HepG2 (cell line): ENCODE results near the gene ZCRB1. TPM values are rescaled to one million over a fixed set of nuclear protein-coding genes. Genes with fewer than 3 reads are reported as not detected.
A peak's percentile ranks its signal among the peaks of the same experiment; 100 is the strongest.

Source experiments
- CHD4 ChIP-seq: fragments of 200-600 bp; sonication (generic); IDR thresholded peaks from 2 replicates; pipeline ENCODE4 v1.7.0; 2017; ENCODE audit warnings: mild to moderate bottlenecking, low read length, borderline replicate concordance
- DR1 ChIP-seq: sonication (generic); formaldehyde crosslinking; IDR thresholded peaks from 2 replicates; pipeline ENCODE4 v1.8.0; 2021; ENCODE audit warnings: mild to moderate bottlenecking, missing genetic modification reagents, inconsistent platforms
- ELF3 ChIP-seq: IDR thresholded peaks from 2 replicates; pipeline ENCODE4 v1.6.1; 2016; ENCODE audit warnings: missing genetic modification reagents, missing compliant biosample characterization
- FOXP1 ChIP-seq, 2 experiments: fragments of 450-650 bp in 1 of 2; IDR thresholded peaks; 2 replicates each; pipeline ENCODE4 v1.6.1; 2017 to 2018; ENCODE audit warnings: antibody characterized with exemption in 1 of 2
- HDAC1 ChIP-seq: sonication (generic); formaldehyde crosslinking; IDR thresholded peaks from 2 replicates; pipeline ENCODE4 v1.5.1; 2020; ENCODE audit warnings: mild to moderate bottlenecking, missing genetic modification reagents
- KAT8 ChIP-seq: IDR thresholded peaks from 2 replicates; pipeline ENCODE4 v1.6.1; 2016; ENCODE audit warnings: missing genetic modification reagents, missing compliant biosample characterization
- MAZ ChIP-seq, 2 experiments: sonication (generic) in 1 of 2; formaldehyde crosslinking in 1 of 2; IDR thresholded peaks; 2 replicates each; pipeline versions ENCODE4 v1.5.0 to v1.6.1; 2012 to 2020; ENCODE audit warnings: low read depth in 2 of 2, mild to moderate bottlenecking in 2 of 2, borderline replicate concordance in 1 of 2, improper control_type of control experiment in 1 of 2, low read length in 1 of 2, missing genetic modification reagents in 1 of 2, moderate library complexity in 1 of 2
- PHB2 ChIP-seq: fragments of 450-650 bp; IDR thresholded peaks from 2 replicates; pipeline ENCODE4 v1.6.1; 2018; ENCODE audit not compliant: partially characterized antibody
- RBFOX2 ChIP-seq: fragments of 200-400 bp; formaldehyde crosslinking; IDR thresholded peaks from 2 replicates; pipeline ENCODE4 v1.6.1; 2017; ENCODE audit warnings: low read depth, mild to moderate bottlenecking, low read length
- REL ChIP-seq: sonication (generic); formaldehyde crosslinking; conservative IDR thresholded peaks from 2 replicates; pipeline ENCODE4 v1.8.0; 2022; ENCODE audit warnings: mild to moderate bottlenecking, missing genetic modification reagents, moderate library complexity
- TRIM24 ChIP-seq: sonication (generic); formaldehyde crosslinking; IDR thresholded peaks from 2 replicates; pipeline ENCODE4 v1.8.0; 2022; ENCODE audit warnings: mild to moderate bottlenecking, missing genetic modification reagents
- ZBTB8A ChIP-seq: sonication (generic); formaldehyde crosslinking; IDR thresholded peaks from 2 replicates; pipeline ENCODE4 v1.4.0; 2020; ENCODE audit warnings: mild to moderate bottlenecking, low read depth, missing genetic modification reagents, borderline replicate concordance
- ZMAT5 ChIP-seq: sonication (generic); formaldehyde crosslinking; IDR thresholded peaks from 2 replicates; pipeline ENCODE4 v1.5.0; 2020; ENCODE audit warnings: mild to moderate bottlenecking, low read depth, missing genetic modification reagents, borderline replicate concordance
- ZNF414 ChIP-seq: sonication (generic); formaldehyde crosslinking; IDR thresholded peaks from 2 replicates; pipeline ENCODE4 v1.5.0; 2020; ENCODE audit warnings: missing genetic modification reagents
- ZNF639 ChIP-seq: conservative IDR thresholded peaks from 2 replicates; pipeline ENCODE4 v1.6.1; 2018; ENCODE audit warnings: missing genetic modification reagents
- ZNF782 ChIP-seq: sonication (generic); formaldehyde crosslinking; IDR thresholded peaks from 2 replicates; pipeline ENCODE4 v1.4.0; 2020; ENCODE audit warnings: missing genetic modification reagents, mild to moderate bottlenecking, borderline replicate concordance
- ZUFSP ChIP-seq: sonication (generic); formaldehyde crosslinking; IDR thresholded peaks from 2 replicates; pipeline ENCODE4 v1.9.0; 2021; ENCODE audit warnings: missing genetic modification reagents, mild to moderate bottlenecking, borderline replicate concordance
- ZZZ3 ChIP-seq: sonication (generic); formaldehyde crosslinking; IDR thresholded peaks from 2 replicates; pipeline ENCODE4 v1.4.0; 2020; ENCODE audit warnings: missing genetic modification reagents, mild to moderate bottlenecking, borderline replicate concordance
- polyA plus RNA-seq, 8 experiments: library from polyadenylated mRNA; depleted of rRNA in 3 of 8; stranded (reverse) in 7 of 8; unstranded in 1 of 8; fragments of >200 nt; fragmentation: Illumina TruSeq in 4 of 8; extraction: Trizol in 4 of 8; gene quantifications; 2 replicates each; pipeline versions ENCODE4 v1.2.1 to v1.2.3, GENCODE V29; 2011 to 2016; ENCODE audit warnings: low read depth in 4 of 8, missing spikeins in 1 of 8, mixed read lengths in 1 of 8; ENCODE audit not compliant: insufficient read depth in 1 of 8
- total RNA-seq, 5 experiments: library from RNA; depleted of rRNA; stranded (reverse); fragments of >200 nt; fragmentation: Illumina TruSeq; extraction: Trizol; gene quantifications; 2 replicates each; pipeline ENCODE4 v1.2.3, GENCODE V29; 2016; ENCODE audit warnings: low read depth in 1 of 5

The ZCRB1 gene
- total and polyA plus RNA-seq, 2 of the 13 experiments (the other 11 are each of a cell fraction or from before 2014, with no cell fraction given), result 43.5 to 49.8 TPM

- TF ChIP-seq ZMAT5 (CRISPR knock-in tag) (no peak), PHB2 (no peak), ELF3 (CRISPR knock-in tag) (peak; percentile 33; the same call in 1 of the 2 replicates), MAZ (IDR thresholded peaks at IDR 0.05; ENCODE audit: borderline replicate concordance, low read depth, low read length) (peak; percentile 57; the same call in 1 of the 2 replicates), MAZ (CRISPR knock-in tag; IDR thresholded peaks at IDR 0.05; ENCODE audit: low read depth) (0 out of 2 replicates have a peak, but pooled peaks have one; percentile 57), ZZZ3 (no peak), ZNF639 (CRISPR knock-in tag) (no peak; the same call in none of the 2 replicates), ZUFSP (no peak), CHD4 (no peak), KAT8 (CRISPR knock-in tag) (peak; percentile 95), ZNF782 (CRISPR knock-in tag) (0 out of 2 replicates have a peak, but pooled peaks have one; percentile 20), FOXP1 (IDR thresholded peaks at IDR 0.05) (no peak), FOXP1 (CRISPR knock-in tag; IDR thresholded peaks at IDR 0.05) (no peak), REL (no peak), RBFOX2 (peak; percentile 90), ZNF414 (CRISPR knock-in tag) (no peak), DR1 (CRISPR knock-in tag) (0 out of 2 replicates have a peak, but pooled peaks have one; percentile 32), HDAC1 (CRISPR knock-in tag) (peak; percentile 82), ZBTB8A (CRISPR knock-in tag) (no peak), TRIM24 (CRISPR knock-in tag) (no peak)
Observed at GRCh38 chr12:42325653-42326474, at the start of gene ZCRB1, which contains the start of gene PPHLN1 (continued).
